Measurements from ENCODE around the gene NEUROD6.

DNA sequence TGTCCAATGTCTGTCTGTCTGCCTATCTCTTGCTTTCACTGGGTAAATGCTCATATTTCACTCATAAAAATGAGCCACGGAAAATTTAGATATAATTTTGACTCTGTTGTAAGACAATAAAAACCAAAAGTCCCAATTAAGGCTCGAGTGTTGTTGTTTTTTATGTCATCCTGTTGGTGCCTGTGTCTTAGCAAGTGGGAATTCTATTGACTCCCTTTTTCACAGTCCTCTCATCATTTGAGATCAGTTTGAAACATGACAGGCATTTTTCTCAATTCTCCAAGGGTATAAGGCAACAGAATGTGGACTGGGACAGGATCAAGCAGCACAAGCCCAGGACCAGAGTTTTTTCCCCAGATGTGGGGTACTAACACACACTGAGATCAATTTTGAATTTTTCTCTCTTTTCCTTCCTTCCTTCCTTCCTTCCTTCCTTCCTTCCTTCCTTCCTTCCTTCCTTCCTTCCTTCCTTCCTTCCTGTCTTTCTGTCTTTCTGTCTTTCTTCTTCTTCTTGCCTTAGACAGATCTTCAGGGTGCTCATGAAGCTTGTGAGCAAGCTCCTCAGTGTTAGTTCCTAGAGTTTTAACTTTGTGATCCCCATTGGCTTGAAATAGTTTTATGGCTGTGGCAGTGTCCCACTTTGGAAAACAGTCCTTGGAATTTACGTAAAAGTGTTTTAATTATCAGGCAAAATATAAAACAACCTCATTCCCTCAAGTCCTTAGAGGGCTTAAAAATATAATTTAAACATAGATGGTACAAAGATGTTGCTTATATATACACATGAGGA is 3.2 kb upstream of the NEUROD6 start:
- TF ChIP-seq, protein P1, sequence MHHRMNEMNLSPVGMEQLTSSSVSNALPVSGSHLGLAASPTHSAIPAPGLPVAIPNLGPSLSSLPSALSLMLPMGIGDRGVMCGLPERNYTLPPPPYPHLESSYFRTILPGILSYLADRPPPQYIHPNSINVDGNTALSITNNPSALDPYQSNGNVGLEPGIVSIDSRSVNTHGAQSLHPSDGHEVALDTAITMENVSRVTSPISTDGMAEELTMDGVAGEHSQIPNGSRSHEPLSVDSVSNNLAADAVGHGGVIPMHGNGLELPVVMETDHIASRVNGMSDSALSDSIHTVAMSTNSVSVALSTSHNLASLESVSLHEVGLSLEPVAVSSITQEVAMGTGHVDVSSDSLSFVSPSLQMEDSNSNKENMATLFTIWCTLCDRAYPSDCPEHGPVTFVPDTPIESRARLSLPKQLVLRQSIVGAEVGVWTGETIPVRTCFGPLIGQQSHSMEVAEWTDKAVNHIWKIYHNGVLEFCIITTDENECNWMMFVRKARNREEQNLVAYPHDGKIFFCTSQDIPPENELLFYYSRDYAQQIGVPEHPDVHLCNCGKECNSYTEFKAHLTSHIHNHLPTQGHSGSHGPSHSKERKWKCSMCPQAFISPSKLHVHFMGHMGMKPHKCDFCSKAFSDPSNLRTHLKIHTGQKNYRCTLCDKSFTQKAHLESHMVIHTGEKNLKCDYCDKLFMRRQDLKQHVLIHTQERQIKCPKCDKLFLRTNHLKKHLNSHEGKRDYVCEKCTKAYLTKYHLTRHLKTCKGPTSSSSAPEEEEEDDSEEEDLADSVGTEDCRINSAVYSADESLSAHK (tag by site-specific recombination; IDR thresholded peaks at IDR 0.05): no peak
- TF ChIP-seq ZEB2 (tag by site-specific recombination; IDR thresholded peaks at IDR 0.05): no peak
- no peak for TF ChIP-seq ZNF354C (tag by site-specific recombination; IDR thresholded peaks at IDR 0.05; ENCODE audit: borderline replicate concordance, low read depth)
- TF ChIP-seq, protein P2, sequence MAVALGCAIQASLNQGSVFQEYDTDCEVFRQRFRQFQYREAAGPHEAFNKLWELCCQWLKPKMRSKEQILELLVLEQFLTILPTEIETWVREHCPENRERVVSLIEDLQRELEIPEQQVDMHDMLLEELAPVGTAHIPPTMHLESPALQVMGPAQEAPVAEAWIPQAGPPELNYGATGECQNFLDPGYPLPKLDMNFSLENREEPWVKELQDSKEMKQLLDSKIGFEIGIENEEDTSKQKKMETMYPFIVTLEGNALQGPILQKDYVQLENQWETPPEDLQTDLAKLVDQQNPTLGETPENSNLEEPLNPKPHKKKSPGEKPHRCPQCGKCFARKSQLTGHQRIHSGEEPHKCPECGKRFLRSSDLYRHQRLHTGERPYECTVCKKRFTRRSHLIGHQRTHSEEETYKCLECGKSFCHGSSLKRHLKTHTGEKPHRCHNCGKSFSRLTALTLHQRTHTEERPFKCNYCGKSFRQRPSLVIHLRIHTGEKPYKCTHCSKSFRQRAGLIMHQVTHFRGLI (tag by site-specific recombination; IDR thresholded peaks at IDR 0.05): no peak
- no peak for TF ChIP-seq ZNF23 (tag by site-specific recombination; IDR thresholded peaks at IDR 0.05; ENCODE audit: borderline replicate concordance)
- no peak for TF ChIP-seq SCRT1 (tag by site-specific recombination; IDR thresholded peaks at IDR 0.05; ENCODE audit: borderline replicate concordance)
